SKM-1 treated with dmso at 0.1 percent for 144 hours (cell line): ENCODE results near the gene TMEM208.
A peak's percentile ranks its signal among the peaks of the same experiment; 100 is the strongest.

Source experiments
- DNase-seq: peaks from one replicate; lab custom pipeline; 2025; ENCODE audit not compliant: unreplicated experiment; lab: John Stamatoyannopoulos, UW

The TMEM208 gene

DNA sequence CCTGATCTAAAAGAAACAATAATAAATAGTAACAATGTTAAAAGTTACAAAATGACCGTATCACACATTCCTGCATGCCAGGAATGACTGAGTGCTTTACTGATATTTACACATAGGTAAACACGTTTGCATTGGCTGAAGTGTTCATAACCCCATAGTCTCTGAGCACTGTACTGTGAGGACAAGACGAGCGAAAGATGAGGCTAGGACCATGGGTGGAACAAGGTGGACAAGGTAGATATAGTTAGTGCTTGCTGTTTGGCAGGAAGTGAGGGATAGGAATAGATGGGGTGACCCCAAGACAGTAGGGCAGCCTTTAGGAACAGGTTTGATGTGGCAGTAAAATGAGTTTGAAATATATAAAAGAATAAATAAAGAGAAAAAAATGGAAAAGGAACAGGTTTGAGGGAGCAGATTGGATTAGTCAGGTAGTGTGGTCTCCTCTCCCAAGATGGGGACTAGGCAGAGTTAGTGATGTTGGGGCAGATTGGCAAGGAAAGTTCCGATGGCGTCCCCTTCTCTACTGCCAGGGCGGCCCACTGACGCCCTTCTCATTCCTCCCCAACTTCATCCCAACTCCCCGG is 35.4 kb upstream of the TMEM208 start:
- no peak for DNase-seq

DNA sequence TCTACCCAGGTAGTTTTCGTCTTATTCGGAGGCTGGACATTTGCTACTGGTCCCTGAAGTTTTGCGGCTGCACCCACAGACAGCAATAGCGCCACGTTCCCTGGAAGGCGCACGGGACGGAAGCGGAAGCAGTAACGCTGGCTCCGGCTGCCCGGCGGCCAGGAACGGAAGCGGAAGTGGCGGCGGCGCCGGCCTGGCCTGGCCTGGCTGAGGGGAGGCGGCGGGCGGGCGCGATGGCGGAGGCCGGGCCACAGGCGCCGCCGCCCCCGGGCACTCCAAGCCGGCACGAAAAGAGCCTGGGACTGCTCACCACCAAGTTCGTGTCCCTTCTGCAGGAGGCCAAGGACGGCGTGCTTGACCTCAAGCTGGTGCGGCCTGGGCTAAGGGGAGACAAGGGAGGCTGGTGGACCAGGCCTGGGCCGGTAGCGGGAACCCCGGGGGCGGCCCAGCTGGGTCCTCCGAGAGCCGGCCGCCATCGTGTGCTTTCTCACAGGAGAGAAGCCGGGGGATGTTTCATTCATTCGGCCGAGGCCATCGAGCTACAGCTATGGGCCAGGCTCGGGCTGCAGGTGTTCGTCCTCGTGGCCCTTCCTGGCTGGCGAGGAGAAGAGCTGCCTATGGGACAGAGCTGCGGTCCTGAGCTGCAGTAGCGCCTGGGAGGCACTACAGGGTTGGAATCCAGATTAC is 34.8 kb upstream of the TMEM208 start, which contains the start of gene E2F4:
E2F4 (plus strand) TSS at position 161 of the 687 bp plus-strand sequence; CDS start at position 234, 73 bp downstream.
- DNase-seq: peak; percentile 92

DNA sequence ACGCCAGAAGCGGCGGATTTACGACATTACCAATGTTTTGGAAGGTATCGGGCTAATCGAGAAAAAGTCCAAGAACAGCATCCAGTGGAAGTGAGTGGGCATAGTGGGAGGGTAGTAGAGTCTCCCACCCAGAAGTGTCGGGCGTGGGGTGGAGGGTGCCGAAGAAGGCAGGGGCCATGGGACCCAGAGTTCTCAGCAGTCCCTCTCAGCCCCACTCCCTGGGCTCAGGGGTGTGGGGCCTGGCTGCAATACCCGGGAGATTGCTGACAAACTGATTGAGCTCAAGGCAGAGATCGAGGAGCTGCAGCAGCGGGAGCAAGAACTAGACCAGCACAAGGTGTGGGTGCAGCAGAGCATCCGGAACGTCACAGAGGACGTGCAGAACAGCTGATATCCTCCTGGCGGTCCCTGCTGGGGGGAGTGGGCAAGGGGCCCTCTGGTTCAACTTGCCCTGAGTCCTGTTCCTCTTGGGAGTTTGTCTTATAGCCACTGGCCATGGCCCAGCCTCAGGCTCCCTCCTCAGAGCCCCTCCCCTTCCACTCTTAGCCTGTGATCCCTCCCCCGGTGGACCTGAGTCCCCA is 34.1 kb upstream of the TMEM208 start:
- no peak for DNase-seq

DNA sequence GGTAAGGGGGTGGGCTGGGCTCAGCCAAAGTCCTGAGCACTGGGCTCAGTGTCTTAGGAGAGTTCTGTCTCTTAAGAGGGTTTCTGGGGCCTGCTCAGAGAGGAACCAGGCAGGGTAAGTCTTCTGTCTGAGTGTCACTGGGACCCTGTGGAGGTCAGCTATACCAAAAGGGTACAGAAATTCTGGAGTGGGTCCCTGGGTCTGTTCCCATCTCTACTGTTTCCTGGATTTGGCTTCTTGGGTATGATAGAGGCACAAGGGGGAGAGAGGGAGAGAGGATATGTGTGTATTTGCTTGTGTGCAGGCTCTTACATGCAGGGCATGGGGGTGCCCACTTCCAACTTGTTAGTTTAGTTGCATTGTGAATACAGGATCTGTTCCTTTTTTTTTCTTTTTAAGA is 33.4 kb upstream of the TMEM208 start:
- DNase-seq: no peak

DNA sequence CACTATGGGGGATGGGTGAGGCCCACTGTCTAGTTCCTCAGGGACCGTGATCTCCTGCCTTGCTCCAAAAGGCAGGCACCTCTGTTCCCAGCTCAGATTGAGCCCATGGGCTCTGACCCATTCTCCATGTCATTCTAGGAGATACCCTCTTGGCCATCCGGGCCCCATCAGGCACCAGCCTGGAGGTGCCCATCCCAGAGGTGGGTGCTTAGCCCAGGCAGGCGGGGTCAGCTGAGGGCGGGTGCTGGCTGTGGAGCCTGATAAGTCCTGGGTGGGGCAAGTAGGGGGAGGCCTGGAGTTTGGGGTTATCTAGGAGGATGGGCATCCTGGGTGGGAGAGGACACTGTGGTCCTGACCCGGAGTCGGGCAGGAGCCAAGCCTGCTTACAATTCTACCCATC is 32.7 kb upstream of the TMEM208 start:
- no peak for DNase-seq

DNA sequence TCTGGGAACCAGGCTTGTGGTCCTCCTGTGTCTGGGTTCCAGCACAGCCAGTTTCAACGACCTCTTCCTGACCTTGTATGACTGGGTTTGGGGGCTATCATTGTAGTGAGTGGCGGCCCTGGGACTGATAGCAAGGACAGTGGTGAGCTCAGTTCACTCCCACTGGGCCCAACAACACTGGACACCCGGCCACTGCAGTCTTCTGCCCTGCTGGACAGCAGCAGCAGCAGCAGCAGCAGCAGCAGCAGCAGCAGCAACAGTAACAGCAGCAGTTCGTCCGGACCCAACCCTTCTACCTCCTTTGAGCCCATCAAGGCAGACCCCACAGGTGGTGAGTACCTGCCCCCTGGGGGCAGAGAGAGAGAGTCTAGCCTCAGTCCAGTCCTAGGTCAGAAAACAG is 31.3 kb upstream of the TMEM208 start:
- no peak for DNase-seq

DNA sequence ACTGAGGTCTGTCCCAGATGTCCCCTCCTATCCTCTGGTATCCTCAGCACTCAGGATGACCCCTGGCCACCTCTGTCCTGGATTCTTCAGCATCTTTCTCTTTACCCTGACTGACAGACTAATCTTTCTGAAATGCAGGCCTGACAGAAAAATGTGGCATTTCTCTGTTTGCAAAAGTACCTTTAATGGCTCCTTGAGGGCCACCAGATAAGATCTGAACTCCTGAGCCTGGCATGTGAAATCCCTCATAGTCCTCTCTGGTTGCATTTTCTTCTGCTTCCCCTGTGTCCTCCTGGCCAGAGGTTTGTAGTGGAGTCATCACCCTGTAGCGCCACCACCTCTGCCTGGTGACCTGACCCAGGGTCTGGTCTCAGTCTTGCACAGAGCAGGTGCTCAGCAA is 30.0 kb upstream of the TMEM208 start:
- no peak for DNase-seq

DNA sequence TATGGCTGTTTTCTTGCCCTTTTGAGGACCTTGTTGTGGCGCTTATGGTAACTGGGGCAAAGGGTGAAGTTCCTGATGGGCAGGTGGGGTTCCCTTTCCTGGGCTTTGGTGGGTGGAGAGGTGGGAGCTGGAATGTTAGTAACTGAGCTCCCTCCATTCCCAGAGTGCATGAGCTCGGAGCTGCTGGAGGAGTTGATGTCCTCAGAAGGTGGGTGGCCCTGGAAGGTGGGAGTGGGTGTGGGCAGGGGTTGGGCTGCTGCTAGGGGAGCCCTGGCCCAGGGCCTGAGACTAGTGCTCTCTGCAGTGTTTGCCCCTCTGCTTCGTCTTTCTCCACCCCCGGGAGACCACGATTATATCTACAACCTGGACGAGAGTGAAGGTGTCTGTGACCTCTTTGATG is 29.2 kb upstream of the TMEM208 start:
- no peak for DNase-seq

DNA sequence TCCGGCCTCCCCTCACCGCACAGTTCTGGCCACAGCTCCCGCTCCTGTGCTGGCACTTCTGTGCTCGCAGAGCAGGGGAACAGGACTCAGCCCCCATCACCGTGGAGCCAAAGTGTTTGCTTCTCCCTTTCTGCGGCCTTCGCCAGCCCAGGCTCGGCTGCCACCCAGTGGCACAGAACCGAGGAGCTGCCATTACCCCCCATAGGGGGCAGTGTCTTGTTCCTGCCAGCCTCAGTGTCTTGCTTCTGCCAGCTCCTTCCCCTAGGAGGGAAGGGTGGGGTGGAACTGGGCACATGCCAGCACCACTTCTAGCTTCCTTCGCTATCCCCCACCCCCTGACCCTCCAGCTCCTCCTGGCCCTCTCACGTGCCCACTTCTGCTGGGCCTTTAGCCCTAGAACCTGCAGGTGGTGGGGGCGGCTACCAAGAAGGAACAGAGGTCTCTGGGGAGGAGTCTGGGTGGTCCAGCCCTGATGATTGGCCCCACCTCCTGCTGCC is 28.6 kb upstream of the TMEM208 start:
- DNase-seq: no peak

DNA sequence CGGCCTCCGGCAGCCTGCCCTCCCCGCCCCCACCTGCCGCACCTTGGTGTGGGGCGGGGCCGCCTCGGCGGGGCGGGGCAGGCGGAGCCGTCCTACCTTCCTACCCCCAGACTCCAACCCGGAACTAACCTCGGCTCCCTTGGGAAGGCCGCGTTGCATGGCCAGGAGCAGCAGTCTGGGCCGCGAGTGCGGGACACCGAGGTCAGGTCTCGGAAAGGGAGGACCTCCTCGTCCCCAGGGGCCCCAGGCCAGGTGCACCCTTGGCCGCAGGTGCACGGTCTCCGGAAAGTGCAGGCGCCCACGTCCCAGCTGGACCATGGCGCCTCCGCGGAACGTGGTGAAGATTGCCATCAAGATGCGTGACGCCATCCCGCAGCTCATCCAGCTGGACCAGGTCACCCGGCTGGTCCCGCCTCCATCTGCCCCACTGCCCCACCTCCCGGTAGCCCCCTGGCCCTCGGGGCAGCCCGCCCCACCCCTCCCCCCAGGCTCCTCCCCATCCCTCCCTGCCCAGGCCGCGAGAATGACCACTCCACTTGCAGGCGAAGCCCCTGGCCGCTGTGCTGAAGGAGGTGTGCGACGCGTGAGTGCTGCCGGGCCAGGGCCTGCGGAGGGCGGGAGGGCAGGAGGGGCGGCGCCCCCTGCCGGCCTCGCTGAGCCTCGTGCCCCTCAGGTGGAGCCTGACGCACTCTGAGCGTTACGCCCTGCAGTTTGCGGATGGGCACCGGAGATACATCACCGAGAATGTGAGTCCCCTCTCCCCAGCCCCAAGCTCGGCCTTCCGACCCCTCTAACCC is 27.7 kb upstream of the TMEM208 start, which contains the start of gene ELMO3:
ELMO3 (plus strand) TSS at position 121 of the 797 bp plus-strand sequence; CDS start at position 317, 196 bp downstream.
- no peak for DNase-seq

DNA sequence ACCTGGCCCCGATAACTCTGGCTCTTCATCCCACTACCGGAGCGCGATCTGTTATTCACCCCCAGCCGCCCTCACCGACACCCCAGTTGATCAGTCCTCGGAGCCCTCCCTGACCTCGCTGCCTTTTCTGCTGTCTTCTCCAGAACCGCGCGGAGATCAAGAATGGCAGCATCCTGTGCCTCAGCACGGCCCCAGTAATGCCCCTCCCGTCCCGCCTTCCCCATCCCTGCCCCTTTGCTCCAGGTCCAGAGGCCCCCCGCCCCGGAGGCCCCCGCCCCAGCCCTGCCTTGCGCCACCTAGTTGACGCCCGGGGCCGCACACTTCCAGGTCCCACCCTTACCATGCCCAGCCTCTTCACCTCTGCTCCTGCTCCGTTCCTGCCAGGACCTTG is 27.1 kb upstream of the TMEM208 start:
- DNase-seq: no peak

DNA sequence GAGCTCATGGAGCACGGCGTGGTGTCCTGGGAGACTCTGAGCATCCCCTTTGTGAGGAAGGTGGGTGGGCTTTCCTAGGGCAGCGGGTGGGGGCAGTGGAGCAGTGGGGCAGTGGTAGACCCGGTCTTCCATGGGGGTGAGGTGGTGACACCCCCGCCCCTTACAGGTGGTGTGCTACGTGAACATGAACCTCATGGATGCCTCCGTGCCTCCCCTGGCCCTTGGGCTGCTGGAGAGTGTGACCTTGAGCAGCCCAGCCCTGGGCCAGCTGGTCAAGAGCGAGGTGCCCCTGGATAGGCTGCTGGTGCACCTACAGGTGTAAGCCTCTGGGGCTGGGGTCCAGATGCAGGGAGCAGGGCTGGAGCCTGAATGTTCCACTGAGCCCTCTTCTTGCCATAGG is 26.4 kb upstream of the TMEM208 start:
- no peak for DNase-seq

DNA sequence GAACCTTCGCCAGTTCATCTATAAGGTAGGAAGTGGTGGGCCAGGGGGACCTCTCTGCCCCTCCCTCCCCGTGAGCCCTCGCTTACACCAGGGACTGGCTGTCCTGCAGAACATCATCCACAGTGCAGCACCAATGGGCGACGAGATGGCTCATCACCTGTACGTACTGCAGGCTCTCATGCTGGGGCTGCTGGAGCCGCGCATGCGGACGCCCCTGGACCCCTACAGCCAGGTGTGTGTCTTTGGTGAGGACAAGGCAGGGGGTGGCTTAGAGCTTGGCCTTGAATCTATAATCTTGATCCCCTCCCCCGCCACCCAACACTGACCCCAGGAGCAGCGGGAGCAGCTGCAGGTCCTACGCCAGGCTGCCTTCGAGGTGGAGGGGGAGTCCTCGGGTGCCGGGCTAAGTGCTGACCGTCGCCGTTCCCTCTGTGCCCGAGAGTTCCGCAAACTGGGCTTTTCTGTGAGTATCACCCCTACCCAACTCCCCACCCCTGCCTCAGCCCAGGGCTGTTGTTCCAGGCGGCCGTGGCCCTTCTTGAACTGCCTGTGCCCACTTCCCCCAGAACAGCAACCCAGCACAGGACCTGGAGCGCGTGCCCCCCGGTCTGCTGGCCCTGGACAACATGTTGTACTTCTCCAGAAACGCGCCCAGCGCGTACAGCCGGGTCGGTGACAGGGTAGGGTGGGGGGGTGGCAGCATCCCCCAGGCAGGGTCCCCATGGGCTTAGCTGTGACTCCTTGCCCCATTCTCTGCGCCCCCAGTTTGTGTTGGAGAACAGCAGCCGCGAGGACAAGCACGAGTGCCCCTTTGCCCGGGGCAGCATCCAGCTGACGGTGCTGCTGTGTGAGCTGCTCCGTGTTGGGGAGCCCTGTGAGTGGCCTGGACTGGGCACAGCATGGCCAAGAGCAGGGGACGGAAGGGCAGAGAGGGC is 25.3 kb upstream of the TMEM208 start:
- no peak for DNase-seq

DNA sequence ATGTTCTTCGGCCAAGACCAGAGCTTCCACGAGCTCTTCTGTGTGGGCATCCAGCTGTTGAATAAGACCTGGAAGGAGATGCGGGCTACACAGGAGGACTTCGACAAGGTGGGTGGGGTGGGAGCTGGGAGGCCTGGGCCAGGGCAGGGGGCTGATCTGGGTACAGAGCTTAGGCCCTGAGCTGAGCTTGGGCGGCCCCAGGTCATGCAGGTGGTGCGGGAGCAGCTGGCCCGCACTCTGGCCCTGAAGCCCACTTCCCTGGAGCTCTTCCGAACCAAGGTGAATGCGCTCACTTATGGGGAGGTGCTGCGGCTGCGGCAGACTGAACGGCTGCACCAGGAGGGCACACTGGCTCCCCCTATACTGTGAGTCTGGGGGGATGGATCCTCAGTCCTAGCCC is 24.5 kb upstream of the TMEM208 start:
- no peak for DNase-seq

DNA sequence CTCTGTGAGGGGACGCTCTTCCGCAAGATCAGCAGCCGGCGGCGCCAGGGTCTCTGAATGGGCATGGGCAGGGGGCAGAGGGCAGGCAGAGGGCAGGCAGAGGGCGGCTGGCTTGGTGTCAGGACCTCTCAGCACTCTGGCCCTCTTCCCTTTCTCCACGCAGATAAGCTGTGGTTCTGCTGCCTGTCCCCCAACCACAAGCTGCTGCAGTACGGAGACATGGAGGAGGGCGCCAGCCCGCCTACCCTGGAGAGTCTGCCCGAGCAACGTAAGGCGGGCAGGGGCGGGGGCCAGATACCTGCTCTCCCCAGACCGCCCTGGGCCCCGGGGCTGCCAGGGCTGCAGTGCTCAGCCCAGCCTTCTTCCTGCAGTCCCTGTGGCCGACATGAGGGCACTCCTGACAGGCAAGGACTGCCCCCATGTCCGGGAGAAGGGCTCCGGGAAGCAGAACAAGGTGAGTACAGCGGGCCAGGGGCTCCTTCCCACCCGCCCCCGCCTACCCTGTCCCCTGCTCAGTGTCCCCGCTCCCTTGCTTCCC is 23.9 kb upstream of the TMEM208 start:
- DNase-seq: no peak

DNA sequence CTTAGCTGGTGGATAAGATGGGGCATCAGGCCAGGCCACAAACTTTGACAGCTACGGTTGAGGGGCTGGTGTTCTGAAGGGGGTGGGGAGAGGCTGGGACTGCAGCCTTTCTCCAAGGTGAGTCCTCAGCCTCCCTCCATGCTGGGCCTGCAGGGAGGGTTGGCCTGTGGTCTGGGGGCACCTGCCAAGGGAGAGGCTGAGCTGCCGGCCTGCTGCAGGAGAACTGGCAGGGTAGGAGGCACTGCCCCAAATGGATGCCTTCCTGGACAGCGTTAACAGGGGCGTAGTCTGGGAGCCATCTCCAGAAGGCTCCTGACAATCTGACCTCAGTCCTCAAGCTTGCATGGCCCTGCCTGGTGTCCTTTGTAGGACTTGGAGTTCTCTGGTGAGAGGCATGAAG is 22.9 kb upstream of the TMEM208 start:
- no peak for DNase-seq

DNA sequence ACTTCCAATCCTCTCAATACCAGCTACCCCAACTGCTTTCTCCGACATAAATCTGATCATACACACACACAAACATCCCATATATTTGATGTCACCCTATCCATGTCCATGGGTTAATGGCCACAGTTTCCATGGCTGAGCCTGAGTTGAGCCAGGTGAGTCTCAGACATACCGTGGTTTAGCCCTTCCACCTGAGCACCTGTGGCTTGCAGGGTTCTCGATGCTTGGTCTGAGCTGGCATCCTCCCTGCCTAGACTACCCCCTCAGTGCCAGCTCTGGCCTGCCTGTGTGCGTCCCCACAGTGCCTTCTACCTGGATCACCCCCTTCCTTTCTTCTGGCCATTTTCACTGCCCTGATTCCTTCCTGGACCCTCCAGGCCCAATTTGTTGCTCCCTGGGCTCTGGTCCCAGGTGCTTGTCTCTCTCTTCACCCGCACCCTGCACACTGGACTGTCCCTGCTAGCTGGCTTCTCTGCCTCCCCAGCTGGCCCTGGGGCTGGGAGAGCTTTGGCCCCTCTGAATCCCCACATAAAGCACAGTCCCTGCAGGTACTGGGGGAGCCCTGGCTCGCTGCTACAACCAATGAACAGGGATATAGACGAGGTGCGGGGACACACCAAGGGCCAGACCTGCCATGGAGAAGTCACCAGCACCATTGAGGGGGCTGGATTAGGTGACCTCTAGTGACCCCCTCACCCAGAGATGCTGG is 20.6 kb upstream of the TMEM208 start:
- no peak for DNase-seq

DNA sequence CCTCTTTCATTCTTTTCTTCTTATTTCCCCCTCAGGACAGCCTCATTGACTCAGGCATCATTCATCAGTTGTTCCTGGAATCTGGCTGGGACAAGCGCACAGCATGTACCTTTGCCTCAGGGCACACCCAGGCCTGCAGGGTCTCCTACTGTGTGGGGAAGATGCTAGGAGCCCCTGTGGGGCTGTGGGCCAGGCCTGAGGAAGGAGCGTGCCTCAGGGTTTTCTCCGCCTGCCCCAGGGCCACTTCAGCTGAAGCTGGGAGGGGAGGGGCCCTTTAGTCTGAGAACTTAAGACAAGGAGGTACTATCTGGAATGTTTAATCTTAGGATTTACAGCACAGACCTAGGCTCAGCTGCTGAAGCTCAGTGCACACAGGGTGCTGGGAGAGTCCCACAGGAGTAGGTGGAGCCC is 20.1 kb upstream of the TMEM208 start:
- DNase-seq: no peak

DNA sequence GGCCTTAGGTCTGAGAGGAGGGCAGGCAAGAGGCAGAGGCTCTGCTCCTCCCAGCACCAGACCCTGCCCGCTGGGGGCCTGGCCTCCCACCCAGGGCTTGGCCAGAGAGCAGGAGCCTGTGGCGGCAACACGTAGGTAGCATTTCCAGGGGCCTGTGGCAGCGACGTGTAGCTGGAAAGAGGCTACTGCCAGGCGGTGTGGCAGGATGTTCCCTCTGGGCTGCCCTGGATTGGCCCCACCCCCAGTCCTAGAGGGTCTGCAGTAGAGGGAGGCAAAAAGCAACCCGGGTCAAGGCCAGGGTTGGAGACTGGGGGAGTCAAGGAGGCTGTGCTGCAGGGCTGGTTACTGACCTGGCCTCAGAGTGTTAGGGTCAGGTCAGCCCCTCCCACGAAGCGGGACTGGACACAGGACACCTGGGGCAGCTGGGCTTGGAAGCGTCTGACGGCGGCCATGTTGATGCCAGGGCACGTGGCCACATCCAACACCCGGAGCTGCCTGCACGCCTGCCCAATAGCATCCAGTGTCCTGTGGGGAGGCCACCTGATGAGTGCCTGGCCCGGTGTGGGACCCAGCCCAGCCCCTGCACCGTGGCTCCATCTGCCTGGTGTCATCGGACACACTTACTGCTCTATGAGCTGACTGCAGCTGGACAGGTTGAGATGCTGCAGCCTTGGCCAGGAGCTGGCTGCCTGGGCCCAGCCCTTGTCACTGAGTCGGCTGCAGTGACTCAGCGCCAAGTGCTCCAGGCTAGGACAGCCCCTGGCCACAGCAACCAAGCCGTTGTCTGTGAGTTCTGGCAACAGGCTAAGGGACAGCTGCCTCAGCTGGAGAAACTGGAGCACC is 19.5 kb upstream of the TMEM208 start:
- DNase-seq: no peak
